Right ventricle myocardium inferior (tissue), 1 donor: ENCODE results near the gene FHOD1. TPM values are rescaled to one million over a fixed set of nuclear protein-coding genes. Genes with fewer than 3 reads are reported as not detected.

Experiments used
- ATAC-seq: fragments of 200-7000 bp; cut with Tn5 transposase; one replicate; pipeline ENCODE4 v1.9.1; 2020; ENCODE audit warnings: mild to moderate bottlenecking, moderate library complexity
- DNase-seq: peaks from one replicate; pipeline ENCODE4 v3.0.0; 2021; ENCODE audit errors: missing footprints
- intact Hi-C: fragments of 100-400 bp; cut with DNase I; formaldehyde crosslinking; loops from one replicate; pipeline ENCODE4 v1.11.0; 2022
- total RNA-seq: library from RNA; stranded (reverse); fragmentation: NEBNext Ultra II Directional; extraction: Animal tissue kit (Norgen Biotek cat#: 25700); gene quantifications from one replicate; pipeline ENCODE4 v1.2.1, GENCODE V29; 2021
- donor health status: DM: no; HTN: yes; CAD: no; lungs with severe emphysema.

The FHOD1 gene
- total RNA-seq, 1 donor from 2014 or later, result 15.3 TPM

GRCh38 chr16:67241008-67241900 lies 6.0 kb downstream of the FHOD1 start:
- DNase-seq, result peak; percentile 80
- intact Hi-C loops, result no loop called here
- ATAC-seq, result peak; percentile 39

DNA sequence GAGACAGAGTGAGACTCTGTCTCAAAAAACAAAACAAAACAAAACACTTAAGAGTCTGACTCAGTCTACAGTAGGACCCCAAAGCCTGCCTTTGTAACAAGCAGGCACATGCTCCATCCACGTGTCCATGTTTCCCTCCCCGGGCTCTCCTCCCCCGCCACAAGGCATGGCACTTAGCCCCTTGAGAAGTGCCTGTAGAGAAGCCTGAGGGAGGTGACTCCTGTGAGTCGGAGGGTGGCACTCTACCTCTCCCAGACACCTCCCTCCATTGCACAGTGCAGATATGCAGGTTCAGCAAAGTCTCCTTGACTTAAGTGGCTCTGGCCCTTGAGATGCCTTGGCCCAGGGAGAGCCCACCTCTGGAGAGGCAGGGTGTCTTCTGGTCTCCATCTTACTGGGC lies 6.8 kb downstream of the FHOD1 start:
- intact Hi-C loops, result no loop called here
- DNase-seq, result peak; percentile 13

GRCh38 chr16:67238806-67239470 lies 8.3 kb downstream of the FHOD1 start:
- intact Hi-C loops, result no loop called here
- ATAC-seq (no peak), DNase-seq (peak; percentile 17)

More for the DNA sequence above, 6.8 kb downstream of the FHOD1 start:
- ATAC-seq, result no peak

DNA sequence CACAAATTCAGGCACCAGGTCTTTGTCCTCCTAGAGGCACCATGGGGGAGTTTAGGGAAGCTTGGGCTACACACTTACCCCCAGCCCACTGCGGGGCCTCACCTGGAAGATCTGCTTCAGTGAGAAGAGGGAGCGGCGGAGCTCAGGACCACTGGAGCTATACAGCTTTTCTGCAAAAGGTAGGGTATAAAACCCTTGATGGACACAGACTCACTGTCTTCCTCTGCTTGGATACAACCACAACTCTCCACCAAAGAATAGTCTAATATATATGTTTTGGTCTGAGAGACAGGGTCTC lies 9.1 kb downstream of the FHOD1 start:
- DNase-seq (no peak), ATAC-seq (no peak)
- intact Hi-C loops, result no loop called here

DNA sequence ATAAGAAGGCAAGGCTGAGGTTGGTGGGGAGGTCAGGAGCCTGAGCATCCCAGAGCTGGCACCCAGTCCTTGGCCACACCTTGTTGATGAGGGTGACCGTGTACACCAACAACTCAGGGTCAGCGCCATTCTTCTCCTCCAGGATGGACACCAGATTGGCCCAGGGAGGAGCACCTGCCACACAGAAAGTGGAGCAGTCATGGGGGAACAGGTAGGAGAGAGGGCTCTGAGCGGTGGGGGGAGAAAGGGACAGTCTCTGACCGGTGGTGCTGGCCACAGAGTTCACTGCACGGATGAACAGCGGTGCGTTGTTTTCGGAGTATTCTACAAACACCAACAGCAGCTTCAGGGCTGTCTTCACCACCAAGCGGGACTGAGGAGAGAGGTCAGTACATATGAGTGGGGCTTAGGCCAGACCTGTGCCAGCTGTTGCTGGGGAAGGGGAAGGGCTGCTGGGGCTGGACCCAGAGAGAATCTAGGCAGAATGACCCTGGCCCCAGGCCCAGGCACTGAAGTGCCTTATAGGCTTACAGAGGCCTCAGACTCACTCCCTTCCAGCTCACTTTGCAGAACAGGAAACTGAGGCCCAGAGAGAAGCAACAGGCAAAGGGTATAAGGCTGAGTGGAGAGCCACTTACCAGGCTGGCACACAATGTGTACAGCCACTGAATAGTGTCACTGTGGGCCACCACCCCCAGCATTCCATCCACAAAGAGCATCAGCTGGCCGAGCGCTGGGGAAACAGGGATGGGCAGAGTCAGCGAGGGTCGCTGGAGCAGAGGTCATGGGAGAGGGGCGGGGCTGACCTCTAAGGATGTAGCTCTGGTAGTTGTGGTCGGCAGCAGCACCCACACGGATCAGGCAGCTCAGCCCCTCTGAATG lies 9.6 kb downstream of the FHOD1 start:
- intact Hi-C loops, result no loop called here
- no peak for ATAC-seq
- DNase-seq, result peak; percentile 65

GRCh38 chr16:67236563-67237395 lies 10.5 kb downstream of the FHOD1 start:
- ATAC-seq, result no peak

DNA sequence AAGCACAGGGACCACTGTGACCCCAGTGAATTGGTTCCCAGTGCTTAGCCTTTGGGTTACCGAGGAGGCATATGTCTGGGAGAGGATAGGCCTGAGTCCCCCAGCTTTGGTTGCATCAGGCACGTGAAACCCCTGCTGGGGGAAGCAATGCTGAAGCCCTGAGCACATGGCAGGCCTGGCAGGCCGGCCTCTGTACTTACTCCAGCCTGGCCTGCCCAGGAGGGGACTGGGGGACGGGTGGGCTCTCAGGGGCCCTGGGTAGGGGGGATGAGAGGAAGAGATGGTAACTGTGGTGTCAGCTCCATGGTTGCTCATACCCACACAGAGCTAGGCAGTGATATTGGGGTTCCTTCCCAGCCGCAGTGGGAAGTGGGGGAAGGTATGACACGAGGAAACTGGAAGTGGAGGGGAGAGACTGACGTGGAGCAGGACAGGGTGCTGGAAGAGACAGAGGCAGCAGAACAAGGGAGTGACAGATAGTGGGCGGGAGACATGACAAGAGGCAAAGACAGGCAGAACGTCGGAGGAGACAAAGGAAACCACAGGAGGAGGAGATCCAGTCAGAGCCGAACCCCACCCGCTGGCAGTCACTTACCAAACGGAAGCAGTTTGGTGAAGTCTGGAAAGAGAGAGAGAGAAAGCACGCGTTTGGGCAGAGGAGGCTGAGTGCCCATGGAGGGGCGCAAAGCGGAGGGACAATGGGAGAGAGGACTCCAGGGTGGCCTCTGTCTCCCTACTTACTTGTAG lies 11.3 kb downstream of the FHOD1 start:
- DNase-seq, result peak; percentile 32
- intact Hi-C loops, result no loop called here
- no peak for ATAC-seq

More at GRCh38 chr16:67236563-67237395, 10.5 kb downstream of the FHOD1 start:
- intact Hi-C loops, result no loop called here
- DNase-seq, result peak; percentile 58

DNA sequence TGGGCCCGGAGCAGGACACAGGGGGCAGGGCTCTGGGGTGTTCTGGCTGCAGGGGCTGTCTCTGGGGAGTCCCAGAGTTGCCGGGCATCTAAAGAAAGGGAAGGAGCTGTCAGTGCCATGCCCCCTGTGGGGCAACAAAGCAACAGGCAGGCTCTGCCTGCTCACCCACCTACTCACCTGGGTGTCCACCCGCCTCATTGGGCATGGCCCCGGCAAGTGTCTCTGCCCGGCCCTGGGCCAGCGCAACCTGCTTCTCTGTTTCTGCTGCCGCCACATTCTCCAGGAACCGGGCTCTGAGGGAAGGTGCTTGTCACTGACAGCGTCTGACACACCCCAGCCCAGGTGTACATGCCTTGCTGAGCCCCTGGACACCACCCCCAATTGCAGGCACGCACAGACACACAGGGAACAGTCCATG lies 13.1 kb downstream of the FHOD1 start:
- ATAC-seq, result no peak
- intact Hi-C loops, result no loop called here
- peak; percentile 11 for DNase-seq

DNA sequence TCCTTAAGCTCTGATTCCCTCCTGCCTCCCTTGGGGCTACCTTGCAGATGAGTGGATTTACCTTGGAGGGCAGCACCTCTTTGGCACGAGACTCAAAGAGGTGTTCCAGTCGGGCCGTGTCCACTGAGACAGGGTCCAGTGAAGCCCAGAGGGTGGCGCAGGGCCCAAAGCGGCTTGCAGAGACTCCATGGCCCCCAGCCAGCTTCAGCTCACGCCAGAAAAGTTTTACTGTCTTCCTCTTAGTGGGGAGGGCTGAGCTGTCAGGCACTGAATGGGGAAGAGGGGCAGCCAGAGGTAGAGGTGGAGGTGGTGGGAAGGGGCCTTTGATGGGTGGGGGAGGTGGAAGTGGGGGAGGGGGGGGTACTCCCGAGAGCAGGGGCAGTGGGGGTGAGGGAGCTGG lies 13.7 kb downstream of the FHOD1 start:
- ATAC-seq, result no peak

DNA sequence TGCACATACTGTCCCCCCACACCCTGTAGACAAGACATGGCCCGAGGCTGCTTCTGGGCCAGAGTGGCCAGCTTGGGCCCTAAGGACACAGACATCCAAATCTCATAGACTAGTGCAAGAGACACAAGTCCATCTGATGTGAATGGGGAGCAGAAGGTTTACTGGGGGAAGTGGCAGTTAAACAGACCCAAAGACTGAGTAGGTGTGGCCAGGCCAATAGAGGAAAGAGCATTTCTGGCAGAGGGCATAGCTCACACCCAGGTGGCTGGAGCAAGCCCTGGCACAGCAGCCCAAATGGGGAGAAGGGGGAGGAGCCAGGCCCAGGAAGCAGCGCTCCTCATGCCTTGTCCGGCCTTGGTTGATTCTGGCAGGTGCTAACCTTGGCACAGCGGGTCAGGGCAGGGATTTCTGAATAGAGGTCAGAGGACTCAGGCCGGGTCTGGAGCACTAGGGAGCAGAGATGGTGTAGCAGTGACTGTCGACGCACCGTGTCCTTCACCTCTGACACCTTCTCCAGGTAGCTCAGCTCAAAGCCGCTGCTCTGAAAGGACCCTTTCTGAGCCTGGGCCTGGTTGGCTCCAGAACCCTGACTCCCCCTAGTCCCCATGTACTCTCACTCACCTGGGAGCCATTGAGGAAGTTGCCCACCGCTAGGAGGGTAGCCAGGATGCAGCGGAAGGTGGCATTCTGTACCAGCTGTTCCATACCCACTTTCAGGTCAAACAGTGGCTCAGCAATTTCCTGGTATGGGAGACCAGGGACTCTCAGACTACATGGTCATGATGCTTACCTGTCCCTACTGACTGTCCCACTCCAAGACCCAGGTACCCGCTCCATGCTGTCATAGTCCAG lies 16.2 kb downstream of the FHOD1 start:
- peak; percentile 16 for DNase-seq
- intact Hi-C loops, result no loop called here
- no peak for ATAC-seq

More for the DNA sequence above, 13.7 kb downstream of the FHOD1 start:
- intact Hi-C loops, result no loop called here
- DNase-seq, result peak; percentile 37

DNA sequence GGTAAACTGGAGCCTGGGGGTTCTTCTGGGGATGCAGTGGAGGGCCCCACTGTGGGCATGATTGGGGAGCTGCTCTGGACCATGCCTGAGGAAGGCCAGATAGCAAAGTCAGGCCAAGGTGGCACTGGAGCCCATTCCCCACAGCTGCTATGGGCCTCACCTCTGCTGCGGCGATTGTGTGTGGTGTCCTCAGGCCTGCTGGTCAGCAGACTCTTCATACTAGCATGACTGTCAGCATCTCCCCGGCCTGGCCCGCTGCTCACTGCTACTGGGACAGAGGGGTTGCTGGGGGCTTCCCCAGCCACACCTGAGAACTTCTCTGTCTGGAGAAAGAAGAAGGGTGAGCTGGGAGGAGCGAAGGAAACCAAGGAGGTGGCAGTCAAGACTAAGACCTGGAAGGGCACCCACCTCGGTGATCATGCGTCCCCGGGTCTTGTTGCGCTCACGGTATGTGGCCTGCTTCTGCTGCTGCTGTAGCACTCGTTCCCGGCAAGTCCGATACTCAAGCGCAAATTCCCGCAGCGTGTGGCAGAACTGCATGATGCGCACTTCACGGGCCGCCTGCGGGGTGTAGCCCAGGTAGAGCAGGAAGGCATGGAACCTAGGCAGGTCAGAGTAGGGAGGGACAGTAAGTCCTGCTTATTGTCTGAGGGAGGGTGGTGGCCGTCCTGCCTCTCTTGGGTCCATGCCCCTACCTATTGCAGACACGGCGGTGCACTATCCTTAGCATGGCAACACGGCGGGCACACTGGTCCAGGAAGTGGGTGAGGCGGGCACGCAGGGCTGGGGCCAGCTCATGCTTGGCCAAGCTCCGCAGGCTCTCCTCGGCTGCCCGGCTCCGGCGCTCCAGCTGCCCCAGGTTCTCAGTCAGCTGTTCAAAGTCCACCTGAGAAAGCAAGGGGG lies 17.1 kb downstream of the FHOD1 start:
- intact Hi-C loops, result no loop called here
- DNase-seq (peak; percentile 60), ATAC-seq (no peak)

DNA sequence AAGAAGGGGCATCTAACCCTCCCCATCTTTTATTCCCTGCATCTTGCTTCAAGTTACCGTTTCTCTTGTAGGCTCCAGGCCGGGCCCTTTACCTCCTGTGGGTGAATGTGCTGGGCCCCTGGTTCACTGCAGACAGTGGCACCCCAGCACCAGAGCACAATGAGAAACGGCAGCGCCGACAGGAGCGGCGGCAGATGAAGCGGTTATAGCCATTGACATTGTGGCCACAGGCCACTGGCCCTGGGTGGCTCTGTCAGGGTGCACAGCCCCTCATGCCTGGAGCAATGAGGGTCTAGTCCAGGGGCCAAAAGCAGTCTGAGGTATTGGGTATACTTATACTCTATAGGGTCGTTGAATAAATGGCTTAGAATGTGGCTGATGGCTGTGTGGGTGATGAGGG lies 18.4 kb downstream of the FHOD1 start:
- ATAC-seq, result no peak
- peak; percentile 21 for DNase-seq
- intact Hi-C loops, result no loop called here

DNA sequence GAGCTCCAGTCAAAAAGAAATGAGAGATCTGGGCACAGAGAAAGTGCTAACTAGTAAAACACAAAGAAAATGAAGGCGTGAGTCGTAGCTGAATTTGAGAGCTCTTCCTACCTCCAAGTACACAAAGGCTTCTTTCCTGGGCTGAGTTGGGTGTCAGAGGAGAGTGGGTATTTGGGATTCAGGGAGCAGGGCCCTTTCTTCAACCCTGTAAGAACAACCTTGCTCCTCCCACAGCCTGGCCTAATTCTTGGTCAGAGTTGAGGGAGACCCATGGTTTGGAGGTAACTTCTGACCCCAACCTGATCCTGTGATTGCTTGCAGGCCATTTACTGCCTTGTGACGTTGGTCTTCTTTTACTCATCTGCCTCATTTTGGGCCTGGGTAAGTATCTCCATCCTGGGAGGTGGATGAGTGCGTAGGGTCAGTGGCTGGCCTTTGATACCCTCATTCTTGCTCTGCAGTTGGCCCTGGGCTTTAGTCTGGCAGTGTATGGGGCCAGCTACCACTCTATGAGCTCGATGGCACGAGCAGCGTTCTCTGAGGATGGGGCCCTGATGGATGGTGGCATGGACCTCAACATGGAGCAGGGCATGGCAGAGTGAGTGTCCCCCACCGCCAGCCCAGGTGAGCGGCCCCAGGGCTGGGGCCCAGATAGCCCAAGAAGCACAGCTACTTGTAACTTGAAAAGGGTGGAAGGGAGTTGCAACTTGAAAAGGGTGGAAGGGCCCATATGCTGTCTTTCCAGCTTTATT lies 19.1 kb downstream of the FHOD1 start:
- DNase-seq (peak; percentile 58), ATAC-seq (no peak)
- intact Hi-C loops, result no loop called here

- ATAC-seq (no peak), DNase-seq (peak; percentile 51)
- intact Hi-C loops, result loop anchor here (1.0 kb wide), 2 partner anchors 17 to 35 kb away; partner anchors contain the start of gene E2F4
Observed at GRCh38 chr16:67227567-67227921, 19.7 kb downstream of the FHOD1 start.
